Stimulated activated naive CD4-positive, alpha-beta T cell treated with Interleukin-2 at 50 U/mL for 16 hours (primary cell): Measurements from ENCODE around the gene EGF.
"Not testable (repeated sequence)": the region's sequence is repeated elsewhere in the genome, so short reads cannot be mapped to it uniquely, and the experiment has no call there.

Experiments used
- DNase-seq: peaks from one replicate; lab custom pipeline; 2025; lab: John Stamatoyannopoulos, UW

Gene EGF

GRCh38 chr4:109912706-109913595 lies at the start of gene EGF:
Gene EGF, plus strand, starts transcription at chr4:109912883. Its CDS starts 453 bp downstream, at chr4:109913336.
- no peak for DNase-seq

GRCh38 chr4:109864134-109864533 lies 48.5 kb upstream of the EGF start:
- no peak for DNase-seq

- DNase-seq, result no peak
Observed at GRCh38 chr4:109870061-109870460, 42.6 kb upstream of the EGF start.

GRCh38 chr4:109872065-109872464 lies 40.6 kb upstream of the EGF start:
- DNase-seq, result no peak

- no peak for DNase-seq
Observed at GRCh38 chr4:109872950-109873656, 39.6 kb upstream of the EGF start.

GRCh38 chr4:109873791-109874514 lies 38.7 kb upstream of the EGF start:
- DNase-seq, result no peak

- no peak for DNase-seq
Observed at GRCh38 chr4:109875106-109875505, 37.6 kb upstream of the EGF start.

GRCh38 chr4:109875553-109875952 lies 37.1 kb upstream of the EGF start:
- DNase-seq, result not testable (repeated sequence)

GRCh38 chr4:109876634-109877265 lies 35.9 kb upstream of the EGF start:
- DNase-seq, result no peak

- no peak for DNase-seq
Observed at GRCh38 chr4:109877400-109877799, 35.3 kb upstream of the EGF start.

- no peak for DNase-seq
Observed at GRCh38 chr4:109878355-109878754, 34.3 kb upstream of the EGF start.

GRCh38 chr4:109879081-109879480 lies 33.6 kb upstream of the EGF start:
- no peak for DNase-seq

- DNase-seq, result no peak
Observed at GRCh38 chr4:109879636-109880314, 32.9 kb upstream of the EGF start.

GRCh38 chr4:109886303-109886702 lies 26.4 kb upstream of the EGF start:
- no peak for DNase-seq

- no peak for DNase-seq
Observed at GRCh38 chr4:109887071-109887470, 25.6 kb upstream of the EGF start.

- no peak for DNase-seq
Observed at GRCh38 chr4:109890076-109890475, 22.6 kb upstream of the EGF start.

- no peak for DNase-seq
Observed at GRCh38 chr4:109902559-109903251, 10.0 kb upstream of the EGF start.

- DNase-seq, result no peak
Observed at GRCh38 chr4:109908731-109909130, 4.0 kb upstream of the EGF start.

- no peak for DNase-seq
Observed at GRCh38 chr4:109910256-109910655, 2.4 kb upstream of the EGF start.

GRCh38 chr4:109913596-109914241 lies 1.0 kb downstream of the EGF start:
- DNase-seq, result no peak
